K562 (cell line): ENCODE data around the gene PPM1L. TPM values are rescaled to one million over a fixed set of nuclear protein-coding genes. Genes with fewer than 3 reads are reported as not detected.

ENCODE experiments used
- ATAC-seq: fragments of 200-7000 bp; cut with Tn5 transposase; 3 replicates; pipeline ENCODE4 v1.9.1; 2020; ENCODE audit warnings: moderate library complexity
- BruUV-seq: library from RNA; stranded (reverse); fragments of 400-500 nt; replicated peaks from 2 replicates; lab custom pipeline; 2021; lab: Mats Ljungman, UMichigan
- CTCF ChIA-PET: fragments of 300-600 bp; formaldehyde crosslinking; extraction: SDS; loops from one replicate; lab custom pipeline; 2021; ENCODE audit warnings: low intra/inter-chr PET ratio; lab: Yijun Ruan, JAX
- POLR2A ChIA-PET: fragments of 300-600, 350-650 bp; sonication (Branson Sonifier 250); formaldehyde crosslinking; extraction: SDS; loops from one replicate; lab custom pipeline; 2021; ENCODE audit warnings: antibody characterized with exemption, inconsistent platforms; lab: Yijun Ruan, JAX
- DNase-seq, 4 experiments: peaks; one replicate each; pipeline versions ENCODE4 v3.0.0 to v3.0.0-alpha.2; 2011 to 2018; ENCODE audit warnings: low spot score in 3 of 4, mixed read lengths in 3 of 4; ENCODE audit errors: extremely low read depth in 1 of 4
- FAIRE-seq: peaks from 2 replicates; lab custom pipeline; 2011; peaks lifted over from hg19 to GRCh38; lab: Jason Lieb, UNC
- H2AFZ ChIP-seq: 2 replicates; pipeline ENCODE4 v1.6.0; 2011; ENCODE audit warnings: low read depth, low read length, control low read depth, inconsistent platforms
- H3K27ac ChIP-seq: fragments of 200-600 bp; 3 replicates; pipeline ENCODE4 v1.8.0; 2011; ENCODE audit warnings: low read depth, mild to moderate bottlenecking, control low read depth, inconsistent platforms, low read length, moderate library complexity, mixed read lengths; ENCODE audit errors: extremely low read depth
- H3K27me3 ChIP-seq, 2 experiments: fragments of 300-600 bp in 1 of 2; 2 replicates in 1 of 2; 3 replicates in 1 of 2; pipeline versions ENCODE4 v1.6.0 to v1.8.0; 2011; ENCODE audit warnings: inconsistent platforms in 2 of 2, low read length in 2 of 2, mild to moderate bottlenecking in 1 of 2, mixed read lengths in 1 of 2, moderate library complexity in 1 of 2; ENCODE audit not compliant: control insufficient read depth in 2 of 2, insufficient read depth in 2 of 2
- H3K36me3 ChIP-seq: fragments of 300-600 bp; 3 replicates; pipeline ENCODE4 v1.8.0; 2011; ENCODE audit warnings: mild to moderate bottlenecking, low read length, inconsistent platforms; ENCODE audit not compliant: control insufficient read depth, insufficient read depth
- H3K4me1 ChIP-seq, 2 experiments: fragments of 200-600 bp in 1 of 2; replicated peaks in 1 of 2; 2 replicates in 1 of 2; 3 replicates in 1 of 2; pipeline versions ENCODE4 v1.5.1 to v1.8.0; 2011; ENCODE audit warnings: inconsistent platforms in 2 of 2, low read length in 2 of 2, mild to moderate bottlenecking in 1 of 2, mixed read lengths in 1 of 2, moderate library complexity in 1 of 2; ENCODE audit not compliant: control insufficient read depth in 2 of 2, insufficient read depth in 2 of 2
- H3K4me2 ChIP-seq: 2 replicates; pipeline ENCODE4 v1.6.1; 2011; ENCODE audit warnings: low read length, control low read depth, inconsistent platforms, mixed read lengths; ENCODE audit not compliant: insufficient read depth
- H3K4me3 ChIP-seq: fragments of 200-600 bp; sonication (generic), shearing (Covaris generic); 2 replicates; pipeline ENCODE4 v1.5.1; 2016; ENCODE audit warnings: control low read depth, inconsistent platforms
- H3K79me2 ChIP-seq: fragments of 200-600 bp; 3 replicates; pipeline ENCODE4 v1.8.0; 2011; ENCODE audit warnings: low read length, inconsistent platforms; ENCODE audit not compliant: control insufficient read depth, insufficient read depth
- H3K9ac ChIP-seq, 2 experiments: 2 replicates each; pipeline versions ENCODE4 v1.6.0 to v1.6.1; 2011; ENCODE audit warnings: low read depth in 2 of 2, low read length in 2 of 2, control low read depth in 1 of 2, inconsistent platforms in 1 of 2, mild to moderate bottlenecking in 1 of 2, mixed read lengths in 1 of 2; ENCODE audit not compliant: insufficient read depth in 1 of 2
- H3K9me1 ChIP-seq: one replicate; pipeline ENCODE4 v1.6.0; 2011; ENCODE audit warnings: inconsistent platforms, mild to moderate bottlenecking, low read length, moderate library complexity; ENCODE audit not compliant: control insufficient read depth, insufficient read depth
- H3K9me3 ChIP-seq: replicated peaks from 2 replicates; pipeline ENCODE4 v1.5.1; 2011; ENCODE audit warnings: low read depth, low read length, inconsistent platforms; ENCODE audit not compliant: control insufficient read depth, insufficient read depth
- H4K20me1 ChIP-seq: replicated peaks from 2 replicates; pipeline ENCODE4 v1.6.1; 2011; ENCODE audit warnings: low read length, inconsistent platforms, mixed read lengths; ENCODE audit not compliant: control insufficient read depth, insufficient read depth
- DDX20 ChIP-seq: fragments of 450-650 bp; IDR thresholded peaks from 2 replicates; pipeline ENCODE4 v1.6.1; 2016; ENCODE audit warnings: missing genetic modification characterization, low read depth, mild to moderate bottlenecking, missing compliant biosample characterization, moderate library complexity
- GTF2E2 ChIP-seq: fragments of 200-800 bp; sonication (Bioruptor generic); IDR thresholded peaks from 2 replicates; pipeline ENCODE4 v1.6.1; 2016; ENCODE audit warnings: missing genetic modification characterization, missing compliant biosample characterization
- HNRNPK ChIP-seq: fragments of 200-400 bp; formaldehyde crosslinking; IDR thresholded peaks from one replicate; pipeline ENCODE4 v1.6.1; 2018; ENCODE audit warnings: mild to moderate bottlenecking, low read depth, low read length; ENCODE audit not compliant: poor library complexity, severe bottlenecking
- JUNB ChIP-seq: fragments of 450-650 bp; formaldehyde crosslinking; conservative IDR thresholded peaks from 2 replicates; pipeline ENCODE4 v1.4.0; 2020; ENCODE audit warnings: mild to moderate bottlenecking
- MAFK ChIP-seq: IDR thresholded peaks from 2 replicates; pipeline ENCODE4 v1.6.1; 2011; ENCODE audit warnings: low read length, improper control_type of control experiment
- NBN ChIP-seq: fragments of 450-650 bp; IDR thresholded peaks from 2 replicates; pipeline ENCODE4 v1.6.1; 2016; ENCODE audit warnings: low read depth, mild to moderate bottlenecking
- POLR2A ChIP-seq: fragments of 450-650 bp; conservative IDR thresholded peaks from 2 replicates; pipeline ENCODE4 v1.6.1; 2016
- RNF2 ChIP-seq: sonication (generic); IDR thresholded peaks from 2 replicates; pipeline ENCODE4 v1.6.1; 2016
- TAF1 ChIP-seq: IDR thresholded peaks from 2 replicates; pipeline ENCODE4 v1.6.1; 2011; ENCODE audit warnings: mild to moderate bottlenecking, low read length, moderate library complexity; ENCODE audit not compliant: insufficient read depth, control insufficient read depth, severe bottlenecking; ENCODE audit errors: extremely low read depth
- TAF9B ChIP-seq: fragments of 450-650 bp; IDR thresholded peaks from 2 replicates; pipeline ENCODE4 v1.6.1; 2018; ENCODE audit warnings: mild to moderate bottlenecking; ENCODE audit not compliant: partially characterized antibody
- U2AF1 ChIP-seq: fragments of 200-400 bp; formaldehyde crosslinking; optimal IDR thresholded peaks from 2 replicates; pipeline ENCODE3; 2017; ENCODE audit warnings: mild to moderate bottlenecking, low read depth, low read length, moderate library complexity
- ZNF449 ChIP-seq: fragments of 250-450 bp; sonication (Bioruptor Pico); IDR thresholded peaks from 2 replicates; pipeline ENCODE4 v1.8.0; 2022; ENCODE audit warnings: moderate library complexity, mild to moderate bottlenecking, inconsistent platforms
- ZNF639 ChIP-seq, 2 experiments: fragments of 200-800 bp in 1 of 2; sonication (Bioruptor generic) in 1 of 2; sonication (generic) in 1 of 2; formaldehyde crosslinking in 1 of 2; IDR thresholded peaks in 1 of 2; conservative IDR thresholded peaks in 1 of 2; 2 replicates each; pipeline versions ENCODE4 v1.5.0 to v1.6.1; 2016 to 2020; ENCODE audit warnings: missing compliant biosample characterization in 1 of 2, missing genetic modification characterization in 1 of 2, missing genetic modification reagents in 1 of 2
- ZNF644 ChIP-seq: fragments of 200-800 bp; sonication (Bioruptor generic); IDR thresholded peaks from 2 replicates; pipeline ENCODE4 v1.6.1; 2016; ENCODE audit warnings: low read depth, missing genetic modification characterization, missing compliant biosample characterization
- ZSCAN32 ChIP-seq: fragments of 450-650 bp; formaldehyde crosslinking; IDR thresholded peaks from 2 replicates; pipeline ENCODE4 v1.4.0; 2020; ENCODE audit warnings: mild to moderate bottlenecking, moderate library complexity
- WGBS: fragments of 100-300 bp; shearing (Covaris generic); methylation state at CpG from one replicate; pipeline ENCODE4 v1.1.6; 2016; ENCODE audit warnings: low coverage, mixed read lengths; ENCODE audit not compliant: insufficient coverage; ENCODE audit errors: missing lambda C conversion rate; 5-methylcytosine and 5-hydroxymethylcytosine counted together
- in situ Hi-C: fragments of 300-500 bp; cut with MboI; formaldehyde crosslinking; loops from 4 replicates; pipeline ENCODE4 v1.15.0; 2018; ENCODE audit warnings: inconsistent platforms, mixed read lengths
- intact Hi-C: fragments of 100-400 bp; cut with micrococcal nuclease; formaldehyde crosslinking; loops from 2 replicates; pipeline ENCODE4 v1.14.2; 2022
- polyA plus RNA-seq, 8 experiments: library from polyadenylated mRNA; depleted of rRNA in 4 of 8; stranded (reverse) in 5 of 8; unstranded in 3 of 8; fragments of >200 nt; fragmentation: Nextera tagmentation in 2 of 8; fragmentation: Illumina TruSeq in 1 of 8; extraction: Ambion mirVana in 2 of 8; extraction: Trizol in 1 of 8; gene quantifications; 2 replicates each; pipeline versions ENCODE4 v1.2.1 to v1.2.3, GENCODE V29; 2011 to 2014; ENCODE audit warnings: inconsistent platforms in 1 of 8, missing spikeins in 1 of 8
- total RNA-seq, 7 experiments: library from RNA; depleted of rRNA in 6 of 7; stranded (reverse); fragments of >200 nt in 6 of 7; fragmentation: Illumina TruSeq in 2 of 7; extraction: Trizol in 2 of 7; gene quantifications; 2 replicates each; pipeline versions ENCODE4 v1.2.1 to v1.2.3, GENCODE V29; 2011 to 2021; ENCODE audit warnings: low replicate concordance in 1 of 7

PPM1L gene
- total and polyA plus RNA-seq, 9 of the 15 experiments (the other 6 are each of a cell fraction or from before 2014, with no cell fraction given) = 0.01 to 0.41 (median 0.14) TPM

GRCh38 chr3:160778480-160778879, 22.4 kb downstream of the PPM1L start (continued):
- TF ChIP-seq ZNF449 (CRISPR knock-in tag) = no peak
- TF ChIP-seq DDX20 (tag) = no peak

- no TSS peak for BruUV-seq
- Histone ChIP-seq H3K9me3 (no peaks in the 10 kb centered on the region), H4K20me1 (no peaks in the 10 kb centered on the region), H3K36me3 (no peaks in the 10 kb centered on the region), H3K79me2 (no peaks in the 10 kb centered on the region), H3K4me1 (no peaks in the 10 kb centered on the region), H3K9me1 (no peaks in the 10 kb centered on the region), H2AFZ (no peak overlapping the region), H3K27ac (no peak overlapping the region), H3K4me2 (no peak overlapping the region), H3K9ac (no peak overlapping the region), H3K27me3 (no peaks in the 10 kb centered on the region), H3K4me3 (no peak overlapping the region)
- DNase-seq = no peak
- POLR2A ChIA-PET = no interaction called here
- intact Hi-C loops = no loop called here
- 0% methylated on average over 1 of the region's 1 CpG for WGBS
- CTCF ChIA-PET = no interaction called here
- no peak for TF ChIP-seq ZNF644 (tag)
- no peak for TF ChIP-seq ZNF639 (CRISPR knock-in tag; conservative IDR thresholded peaks at IDR 0.05 in 1 of 2, IDR thresholded peaks at IDR 0.05 in 1 of 2)
- no peak for TF ChIP-seq TAF9B
- no peak for TF ChIP-seq JUNB (CRISPR knock-in tag)
- no peak for TF ChIP-seq NBN
- no peak for TF ChIP-seq U2AF1
- TF ChIP-seq GTF2E2 (tag) = no peak
- no peak for TF ChIP-seq POLR2A
- no peak for TF ChIP-seq RNF2
- no peak for TF ChIP-seq ZSCAN32 (CRISPR knock-in tag)
- TF ChIP-seq TAF1 = no peak
- no peak for TF ChIP-seq MAFK
- no peak for TF ChIP-seq HNRNPK
- no peak for TF ChIP-seq DDX20 (tag)
- in situ Hi-C loops = no loop called here
- no peak for ATAC-seq
- no peak for FAIRE-seq
Observed at GRCh38 chr3:160779040-160779439, 23.0 kb downstream of the PPM1L start.
